Suprapubic skin (tissue), 4 donors: ENCODE results near the gene OXA1L. TPM values are rescaled to one million over a fixed set of nuclear protein-coding genes. Genes with fewer than 3 reads are reported as not detected.
"Not testable (repeated sequence)": the region's sequence is repeated elsewhere in the genome, so short reads cannot be mapped to it uniquely, and the experiment has no call there.

ENCODE experiments used
- DNase-seq, 2 donors: peaks; one replicate each; pipeline ENCODE4 v3.0.0-alpha.2; 2019; ENCODE audit warnings: low spot score in 2 of 2
- H3K27ac ChIP-seq: fragments of 200-600 bp; sonication (generic); one replicate; pipeline ENCODE4 v1.5.1; 2019
- H3K27me3 ChIP-seq: fragments of 200-600 bp; sonication (generic); one replicate; pipeline ENCODE4 v1.5.1; 2019
- H3K36me3 ChIP-seq: fragments of 200-600 bp; sonication (generic); one replicate; pipeline ENCODE4 v1.5.1; 2019
- H3K4me1 ChIP-seq: fragments of 200-600 bp; sonication (generic); one replicate; pipeline ENCODE4 v1.5.1; 2019
- H3K4me3 ChIP-seq: fragments of 200-600 bp; sonication (generic); one replicate; pipeline ENCODE4 v1.5.1; 2019; ENCODE audit warnings: mild to moderate bottlenecking
- H3K9me3 ChIP-seq: fragments of 200-600 bp; sonication (generic); one replicate; pipeline ENCODE4 v1.5.1; 2019
- CTCF ChIP-seq, 2 donors: fragments of 200-600 bp in 1 of 2; fragments of 450-650 bp in 1 of 2; sonication (generic) in 1 of 2; IDR thresholded peaks; one replicate each; pipeline ENCODE4 v1.5.1; 2016 to 2019; ENCODE audit warnings: antibody characterized with exemption in 2 of 2, mild to moderate bottlenecking in 1 of 2, moderate library complexity in 1 of 2
- EP300 ChIP-seq: sonication (generic); formaldehyde crosslinking; IDR thresholded peaks from one replicate; pipeline ENCODE4 v1.6.1; 2017; ENCODE audit warnings: antibody characterized with exemption
- POLR2A ChIP-seq, 2 donors: fragments of 450-650 bp; IDR thresholded peaks; one replicate each; pipeline ENCODE4 v1.6.1; 2017; ENCODE audit warnings: antibody characterized with exemption in 2 of 2, mild to moderate bottlenecking in 2 of 2, moderate library complexity in 2 of 2
- POLR2AphosphoS5 ChIP-seq, 3 donors: sonication (generic); formaldehyde crosslinking; IDR thresholded peaks; one replicate each; pipeline ENCODE4 v1.6.1; 2017; ENCODE audit warnings: antibody characterized with exemption in 3 of 3
- WGBS: methylation state at CpG from one replicate; pipeline ENCODE4 v1.1.5; 2018; 5-methylcytosine and 5-hydroxymethylcytosine counted together
- total RNA-seq, 4 donors: library from RNA; depleted of rRNA; stranded (reverse); fragments of >200 nt; gene quantifications; one replicate each; pipeline ENCODE4 v1.1.0, GENCODE V29; 2016

The OXA1L gene
- 100 to 1,000 TPM in 2 of 4 donors, 10 to 100 TPM in 2; 75.7 to 107 (median 91.8) TPM for total RNA-seq

DNA sequence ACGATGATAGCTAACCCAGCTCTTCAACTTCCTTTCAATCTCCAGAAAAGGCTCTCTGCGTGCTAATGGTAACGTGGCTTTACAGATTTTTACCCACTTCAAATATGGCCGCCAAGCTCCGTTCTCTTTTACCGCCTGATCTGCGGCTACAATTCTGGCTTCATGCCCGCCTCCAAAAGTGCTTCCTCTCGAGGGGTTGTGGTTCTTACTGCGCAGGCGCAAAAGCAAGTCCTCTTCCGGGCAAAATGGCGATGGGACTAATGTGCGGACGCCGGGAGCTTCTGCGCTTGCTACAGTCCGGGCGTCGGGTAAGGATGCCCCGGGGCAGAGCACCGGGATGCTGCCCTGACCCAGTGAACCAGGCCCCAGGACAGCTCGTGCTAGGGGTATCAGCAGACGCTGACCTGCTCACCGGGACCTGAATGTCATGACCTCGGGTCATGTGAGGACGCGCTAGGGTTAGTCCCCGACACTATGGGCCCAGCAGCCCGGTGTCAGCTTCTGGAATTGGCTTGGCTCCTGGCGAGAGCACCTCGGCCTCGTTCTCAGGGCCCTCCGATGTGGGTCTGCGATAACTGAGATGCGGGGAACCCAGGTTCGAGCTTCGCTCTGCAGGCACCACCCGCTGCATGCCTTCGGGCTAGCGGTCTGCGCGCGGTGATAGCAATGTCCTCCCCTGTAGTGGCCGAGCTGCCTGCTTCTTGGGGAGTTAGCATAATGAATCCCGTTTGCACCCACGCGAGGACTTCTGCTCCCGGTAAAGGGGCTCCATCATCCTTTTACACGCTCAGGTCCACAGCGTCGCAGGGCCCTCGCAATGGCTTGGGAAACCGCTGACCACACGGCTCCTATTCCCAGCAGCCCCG, at the start of gene OXA1L:
TSS of gene OXA1L (plus strand) at position 232 of the 866 bp plus-strand sequence. CDS start at position 246, 14 bp downstream.
- H3K4me1 ChIP-seq, result peaks cover 20% of the 10 kb centered on the region
- WGBS, result 0% methylated on average over 27 of the region's 56 CpGs
- TF ChIP-seq EP300 (no peak), CTCF (IDR thresholded peaks at IDR 0.05) (no peak), POLR2AphosphoS5 (IDR thresholded peaks at IDR 0.05) (peak in 2 of 3 donors; percentile 23 to 47), POLR2A (IDR thresholded peaks at IDR 0.05) (peak in 1 of 2 donors; percentile 45)
- H3K4me3 ChIP-seq, result peak within 1 kb of the TSS; percentile 60
- H3K36me3 ChIP-seq, result peaks cover 36% of the 10 kb centered on the region
- DNase-seq, result peak; percentile 99
- H3K9me3 ChIP-seq, result peaks cover 7% of the 10 kb centered on the region
- peak within 1 kb of the TSS; percentile 55 for H3K27ac ChIP-seq
- H3K27me3 ChIP-seq, result no peaks in the 10 kb centered on the region

GRCh38 chr14:22718091-22718490, 48.4 kb upstream of the OXA1L start:
- H3K4me1 ChIP-seq, result peaks cover 3% of the 10 kb centered on the region
- H3K4me3 ChIP-seq, result no peak overlapping the region
- H3K27ac ChIP-seq, result no peak overlapping the region
- WGBS, result 84% methylated on average over 4 of the region's 4 CpGs
- no peaks in the 10 kb centered on the region for H3K36me3 ChIP-seq
- H3K27me3 ChIP-seq, result no peaks in the 10 kb centered on the region
- DNase-seq, result no peak
- TF ChIP-seq CTCF (IDR thresholded peaks at IDR 0.05) (no peak), EP300 (no peak), POLR2AphosphoS5 (IDR thresholded peaks at IDR 0.05) (no peak), POLR2A (IDR thresholded peaks at IDR 0.05) (no peak)
- H3K9me3 ChIP-seq, result no peaks in the 10 kb centered on the region

DNA sequence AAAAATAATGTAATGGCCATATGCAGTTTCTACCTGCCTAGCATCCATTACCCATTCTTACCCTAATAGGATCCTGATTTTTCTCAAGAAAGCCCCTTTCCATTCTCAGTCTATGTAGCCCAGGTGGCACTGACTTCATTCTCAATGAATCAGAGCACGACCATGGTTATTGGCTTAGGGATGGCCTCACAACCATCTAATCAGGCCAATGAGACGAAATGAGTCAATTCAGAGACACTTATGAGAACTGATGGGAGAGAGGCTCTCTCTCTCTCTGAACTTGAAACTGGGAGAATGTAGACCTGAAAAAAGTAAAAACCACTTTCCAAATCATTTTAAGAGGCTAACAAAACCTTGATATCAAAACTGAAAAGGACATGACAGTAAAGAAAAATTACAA, 45.3 kb upstream of the OXA1L start:
- DNase-seq, result no peak
- no peak overlapping the region for H3K27ac ChIP-seq
- no peak overlapping the region for H3K4me3 ChIP-seq
- no peaks in the 10 kb centered on the region for H3K27me3 ChIP-seq
- H3K9me3 ChIP-seq, result no peaks in the 10 kb centered on the region
- no peaks in the 10 kb centered on the region for H3K36me3 ChIP-seq
- no peaks in the 10 kb centered on the region for H3K4me1 ChIP-seq
- WGBS, result 80% methylated on average over 2 of the region's 2 CpGs
- TF ChIP-seq POLR2A (IDR thresholded peaks at IDR 0.05) (no peak), EP300 (no peak), CTCF (IDR thresholded peaks at IDR 0.05) (no peak), POLR2AphosphoS5 (IDR thresholded peaks at IDR 0.05) (no peak)

DNA sequence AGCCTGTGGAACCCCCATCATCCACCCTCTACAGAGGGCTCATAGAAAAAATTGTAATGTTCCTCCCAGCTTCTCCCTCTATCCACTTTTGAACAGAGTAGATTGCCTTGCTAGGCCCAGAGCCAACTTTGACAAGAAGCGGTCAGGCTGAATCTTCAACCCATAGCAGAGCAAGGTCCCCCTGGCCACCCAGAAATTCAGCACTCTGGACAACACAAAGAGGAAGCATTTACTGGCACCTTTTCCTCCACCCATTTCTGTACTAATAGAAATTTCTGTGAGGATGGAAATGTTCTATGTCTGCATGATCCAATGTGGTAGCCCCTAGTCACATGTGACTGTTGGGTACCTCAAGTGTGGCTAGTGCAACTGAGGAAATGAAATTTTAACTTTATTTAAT, 42.7 kb upstream of the OXA1L start:
- TF ChIP-seq EP300 (no peak), POLR2AphosphoS5 (IDR thresholded peaks at IDR 0.05) (no peak), POLR2A (IDR thresholded peaks at IDR 0.05) (no peak), CTCF (IDR thresholded peaks at IDR 0.05) (no peak)
- H3K9me3 ChIP-seq, result no peaks in the 10 kb centered on the region
- DNase-seq, result no peak
- no peak overlapping the region for H3K4me3 ChIP-seq
- 85% methylated on average over 1 of the region's 1 CpG for WGBS
- no peaks in the 10 kb centered on the region for H3K36me3 ChIP-seq
- no peaks in the 10 kb centered on the region for H3K27me3 ChIP-seq
- H3K4me1 ChIP-seq, result no peaks in the 10 kb centered on the region
- H3K27ac ChIP-seq, result no peak overlapping the region

- not testable (repeated sequence) for H3K27ac ChIP-seq, H3K36me3 ChIP-seq, H3K9me3 ChIP-seq, H3K27me3 ChIP-seq, H3K4me1 ChIP-seq, H3K4me3 ChIP-seq, DNase-seq
- 81% methylated on average over 7 of the region's 8 CpGs for WGBS
Measured at GRCh38 chr14:22724847-22725246, 41.6 kb upstream of the OXA1L start.

DNA sequence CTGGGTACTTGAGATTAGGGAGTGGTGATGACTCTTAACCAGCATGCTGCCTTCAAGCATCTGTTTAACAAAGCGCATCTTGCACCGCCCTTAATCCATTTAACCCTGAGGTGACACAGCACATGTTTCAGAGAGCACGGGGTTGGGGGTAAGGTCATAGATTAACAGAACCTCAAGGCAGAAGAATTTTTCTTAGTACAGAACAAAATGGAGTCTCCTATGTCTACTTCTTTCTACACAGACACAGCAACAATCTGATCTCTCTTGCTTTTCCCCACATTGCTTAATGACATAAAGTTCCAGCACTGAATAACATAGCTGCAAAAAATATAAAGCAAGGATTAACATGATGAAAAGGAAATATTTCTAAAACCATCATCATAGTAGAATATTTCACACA, 41.1 kb upstream of the OXA1L start:
- 53% methylated on average over 3 of the region's 3 CpGs for WGBS
- not testable (repeated sequence) for DNase-seq, H3K36me3 ChIP-seq

More for the DNA sequence above, 41.1 kb upstream of the OXA1L start:
- not testable (repeated sequence) for H3K9me3 ChIP-seq, H3K4me3 ChIP-seq, H3K27ac ChIP-seq, H3K27me3 ChIP-seq, H3K4me1 ChIP-seq
